RWPE2 (cell line): Measurements from ENCODE around the gene HLA-E.

Experiments
- ATAC-seq: fragments of 200-7000 bp; cut with Tn5 transposase; 3 replicates; pipeline ENCODE4 v1.9.1; 2021; ENCODE audit warnings: low read depth
- DNase-seq: peaks from one replicate; pipeline ENCODE4 v3.0.0-alpha.2; 2020; ENCODE audit warnings: low spot score
- H3K27ac ChIP-seq: fragments of 450-650 bp; 2 replicates; pipeline ENCODE4 v1.5.1; 2017; ENCODE audit warnings: mild to moderate bottlenecking; ENCODE audit not compliant: poor library complexity, severe bottlenecking
- H3K27me3 ChIP-seq: fragments of 250-450 bp; sonication (Bioruptor Pico); 2 replicates; pipeline ENCODE4 v1.5.1; 2021; ENCODE audit warnings: mild to moderate bottlenecking, moderate library complexity; ENCODE audit not compliant: insufficient read depth, poor library complexity, severe bottlenecking
- H3K36me3 ChIP-seq: fragments of 250-450 bp; sonication (Bioruptor Pico); 2 replicates; pipeline ENCODE4 v1.5.1; 2020; ENCODE audit warnings: low read depth, mild to moderate bottlenecking, moderate library complexity
- H3K4me1 ChIP-seq: fragments of 250-450 bp; sonication (Bioruptor Pico); 2 replicates; pipeline ENCODE4 v1.5.1; 2021; ENCODE audit warnings: mild to moderate bottlenecking, moderate library complexity; ENCODE audit not compliant: insufficient read depth, poor library complexity, severe bottlenecking
- H3K4me3 ChIP-seq: fragments of 250-450 bp; sonication (Bioruptor Pico); 2 replicates; pipeline ENCODE4 v1.5.1; 2021; ENCODE audit warnings: mild to moderate bottlenecking, moderate library complexity; ENCODE audit not compliant: severe bottlenecking
- H3K9me3 ChIP-seq: fragments of 250-450 bp; sonication (Bioruptor Pico); 2 replicates; pipeline ENCODE4 v1.5.1; 2021; ENCODE audit warnings: mild to moderate bottlenecking, moderate library complexity; ENCODE audit not compliant: severe bottlenecking
- CTCF ChIP-seq: fragments of 450-650 bp; IDR thresholded peaks from one replicate; pipeline ENCODE4 v1.5.1; 2017; ENCODE audit warnings: mild to moderate bottlenecking, moderate library complexity; ENCODE audit not compliant: poor library complexity, severe bottlenecking

HLA-E gene

GRCh38 chr6:30452736-30453507 is 36.4 kb upstream of the HLA-E start:
- Histone ChIP-seq H3K4me1 (no peaks in the 10 kb centered on the region), H3K9me3 (no peaks in the 10 kb centered on the region), H3K27ac (no peak overlapping the region), H3K36me3 (no peaks in the 10 kb centered on the region), H3K4me3 (no peak overlapping the region), H3K27me3 (peaks cover 94% of the 10 kb centered on the region)
- no peak for ATAC-seq
- DNase-seq: no peak
- TF ChIP-seq CTCF: no peak

- ATAC-seq (peak; percentile 74; the same call in 2 of the 3 replicates), DNase-seq (peak; percentile 76)
- TF ChIP-seq CTCF: peak; percentile 79
- H3K27ac ChIP-seq: no peak overlapping the region
- H3K27me3 ChIP-seq: peaks cover 94% of the 10 kb centered on the region
- H3K4me3 ChIP-seq: no peak overlapping the region
- H3K9me3 ChIP-seq: no peaks in the 10 kb centered on the region
- no peaks in the 10 kb centered on the region for H3K4me1 ChIP-seq
- no peaks in the 10 kb centered on the region for H3K36me3 ChIP-seq
Observed at GRCh38 chr6:30453508-30454116, 35.7 kb upstream of the HLA-E start.

GRCh38 chr6:30459145-30459544 is 30.2 kb upstream of the HLA-E start:
- no peak for DNase-seq
- Histone ChIP-seq H3K4me3 (no peak overlapping the region), H3K27ac (no peak overlapping the region), H3K36me3 (no peaks in the 10 kb centered on the region), H3K4me1 (peaks cover 4% of the 10 kb centered on the region), H3K9me3 (peaks cover 2% of the 10 kb centered on the region), H3K27me3 (peaks cover 96% of the 10 kb centered on the region)
- ATAC-seq: no peak
- TF ChIP-seq CTCF: no peak

- TF ChIP-seq CTCF: no peak
- Histone ChIP-seq H3K9me3 (peaks cover 5% of the 10 kb centered on the region), H3K27me3 (peaks cover 97% of the 10 kb centered on the region), H3K4me3 (no peak overlapping the region), H3K27ac (no peak overlapping the region), H3K36me3 (no peaks in the 10 kb centered on the region), H3K4me1 (peaks cover 4% of the 10 kb centered on the region)
- ATAC-seq (no peak), DNase-seq (no peak)
Observed at GRCh38 chr6:30461055-30461454, 28.3 kb upstream of the HLA-E start.

- H3K27ac ChIP-seq: no peak overlapping the region
- no peak for ATAC-seq
Observed at GRCh38 chr6:30462482-30462881, 26.8 kb upstream of the HLA-E start.

More at GRCh38 chr6:30462482-30462881, 26.8 kb upstream of the HLA-E start:
- peaks cover 5% of the 10 kb centered on the region for H3K9me3 ChIP-seq
- H3K36me3 ChIP-seq: no peaks in the 10 kb centered on the region
- H3K27me3 ChIP-seq: peaks cover 99% of the 10 kb centered on the region
- H3K4me3 ChIP-seq: no peak overlapping the region
- no peak for DNase-seq
- TF ChIP-seq CTCF: no peak
- peaks cover 4% of the 10 kb centered on the region for H3K4me1 ChIP-seq
